Stimulated activated naive CD8-positive, alpha-beta T cell treated with anti-CD3 and anti-CD28 coated beads, Interleukin-15, Interleukin-2, amounts not matched to agents 100 ng/mL and 50 ng/mL, for 24 hours (primary cell): ENCODE results near the gene MARCHF10.

ENCODE experiments used
- H3K27ac Mint-ChIP-seq: one replicate; pipeline ENCODE4 v1.8.0; 2021; ENCODE audit warnings: mild to moderate bottlenecking, mixed read lengths
- H3K27me3 Mint-ChIP-seq: one replicate; pipeline ENCODE4 v1.8.0; 2021; ENCODE audit warnings: mixed read lengths
- H3K36me3 Mint-ChIP-seq: one replicate; pipeline ENCODE4 v1.8.0; 2021; ENCODE audit warnings: low read depth, mixed read lengths
- H3K4me1 Mint-ChIP-seq: one replicate; pipeline ENCODE4 v1.8.0; 2021; ENCODE audit warnings: low read depth, mixed read lengths
- H3K4me3 Mint-ChIP-seq: one replicate; pipeline ENCODE4 v1.8.0; 2021; ENCODE audit warnings: mild to moderate bottlenecking, mixed read lengths
- H3K9me3 Mint-ChIP-seq: one replicate; pipeline ENCODE4 v1.8.0; 2021; ENCODE audit warnings: mixed read lengths

Gene MARCHF10

DNA sequence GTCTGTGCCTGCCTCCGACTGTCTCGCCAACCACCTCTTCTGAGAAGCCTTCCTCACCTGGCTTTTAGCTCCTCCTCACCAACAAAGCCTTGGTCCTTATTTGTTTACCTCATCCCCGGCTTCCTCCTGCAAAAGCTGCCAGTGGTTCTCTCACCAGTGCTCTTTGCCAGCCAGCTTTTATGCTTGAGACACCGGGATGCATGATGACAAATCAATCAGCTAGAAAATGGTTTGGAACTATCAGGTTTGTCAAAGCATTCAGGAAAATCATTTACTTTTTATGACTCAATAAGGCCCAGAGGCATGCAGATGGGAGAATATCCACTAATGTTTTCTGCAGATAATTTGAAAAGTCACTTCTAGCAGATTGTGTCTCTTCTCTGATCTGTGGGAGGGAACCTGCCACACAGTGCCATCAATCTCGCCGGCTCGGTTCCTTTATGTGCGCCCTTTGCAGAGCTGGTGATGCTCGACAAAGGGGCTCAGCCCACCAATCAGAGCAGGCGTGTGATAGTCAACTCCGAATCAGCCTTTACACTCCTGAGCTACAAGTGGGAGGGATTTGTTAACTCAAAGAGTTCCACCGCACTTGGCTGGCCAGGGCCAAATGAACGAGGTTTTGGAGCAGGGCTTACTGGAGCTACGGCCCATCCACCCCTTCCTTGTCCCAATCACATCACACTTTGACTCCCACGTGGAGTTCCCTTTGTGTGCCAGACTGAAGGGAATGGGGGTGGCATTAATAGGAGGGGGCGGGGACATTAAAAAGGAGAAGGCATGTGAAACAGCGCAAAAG is 94.8 kb downstream of the MARCHF10 start:
- H3K9me3 Mint-ChIP-seq, result peaks cover 5% of the 10 kb centered on the region

DNA sequence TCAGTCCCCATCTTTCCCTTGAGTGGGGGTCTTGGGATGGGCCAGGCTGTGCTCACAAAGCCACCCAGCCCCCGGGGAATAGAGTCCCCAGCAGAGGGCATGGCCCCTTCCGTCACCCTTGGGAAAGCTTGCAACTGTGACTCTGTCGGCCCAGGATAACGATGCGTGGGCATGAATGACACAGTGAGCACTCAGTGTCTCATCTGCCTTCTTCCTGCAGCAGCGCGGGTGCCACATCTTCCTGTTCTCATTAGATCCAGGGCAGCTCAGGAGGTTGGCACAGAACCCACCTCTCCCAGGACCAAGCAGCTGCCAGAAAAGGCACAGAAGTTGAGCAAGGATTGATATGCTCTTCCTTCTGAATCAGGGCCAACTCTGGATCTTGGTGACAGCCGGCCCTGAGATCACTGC is 95.9 kb downstream of the MARCHF10 start:
- peaks cover 5% of the 10 kb centered on the region for H3K9me3 Mint-ChIP-seq
- H3K4me3 Mint-ChIP-seq, result no peak overlapping the region
- H3K27me3 Mint-ChIP-seq, result peaks cover 20% of the 10 kb centered on the region
- H3K36me3 Mint-ChIP-seq, result no peaks in the 10 kb centered on the region
- peaks cover 3% of the 10 kb centered on the region for H3K4me1 Mint-ChIP-seq
- H3K27ac Mint-ChIP-seq, result no peak overlapping the region

More for the DNA sequence above, 94.8 kb downstream of the MARCHF10 start:
- no peaks in the 10 kb centered on the region for H3K36me3 Mint-ChIP-seq
- H3K4me3 Mint-ChIP-seq, result no peak overlapping the region
- H3K27ac Mint-ChIP-seq, result no peak overlapping the region
- peaks cover 15% of the 10 kb centered on the region for H3K27me3 Mint-ChIP-seq
- H3K4me1 Mint-ChIP-seq, result peaks cover 10% of the 10 kb centered on the region

GRCh38 chr17:62708587-62708986 is 99.5 kb downstream of the MARCHF10 start:
- Mint-ChIP-seq H3K4me1 (peaks cover 11% of the 10 kb centered on the region), H3K27me3 (peaks cover 37% of the 10 kb centered on the region), H3K36me3 (no peaks in the 10 kb centered on the region), H3K27ac (no peak overlapping the region), H3K9me3 (peaks cover 5% of the 10 kb centered on the region), H3K4me3 (no peak overlapping the region)

DNA sequence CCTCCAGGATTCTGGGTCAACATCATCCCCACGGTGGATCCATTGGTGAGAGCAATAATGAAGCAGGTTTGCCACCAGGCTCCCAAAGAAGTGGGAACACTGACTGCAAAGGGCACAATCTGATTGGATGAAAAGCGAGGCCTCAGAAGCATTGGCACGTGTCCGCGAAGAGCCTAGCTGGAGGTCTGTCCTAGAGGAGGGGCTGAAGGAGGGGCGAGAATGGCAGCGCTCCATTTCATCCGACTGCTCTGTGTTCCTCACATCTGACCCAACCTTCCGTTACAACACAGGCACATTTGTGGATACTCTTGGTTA is 100.7 kb downstream of the MARCHF10 start:
- Mint-ChIP-seq H3K4me1 (peaks cover 17% of the 10 kb centered on the region), H3K9me3 (peaks cover 5% of the 10 kb centered on the region), H3K36me3 (no peaks in the 10 kb centered on the region), H3K27ac (no peak overlapping the region), H3K27me3 (peaks cover 34% of the 10 kb centered on the region), H3K4me3 (no peak overlapping the region)

DNA sequence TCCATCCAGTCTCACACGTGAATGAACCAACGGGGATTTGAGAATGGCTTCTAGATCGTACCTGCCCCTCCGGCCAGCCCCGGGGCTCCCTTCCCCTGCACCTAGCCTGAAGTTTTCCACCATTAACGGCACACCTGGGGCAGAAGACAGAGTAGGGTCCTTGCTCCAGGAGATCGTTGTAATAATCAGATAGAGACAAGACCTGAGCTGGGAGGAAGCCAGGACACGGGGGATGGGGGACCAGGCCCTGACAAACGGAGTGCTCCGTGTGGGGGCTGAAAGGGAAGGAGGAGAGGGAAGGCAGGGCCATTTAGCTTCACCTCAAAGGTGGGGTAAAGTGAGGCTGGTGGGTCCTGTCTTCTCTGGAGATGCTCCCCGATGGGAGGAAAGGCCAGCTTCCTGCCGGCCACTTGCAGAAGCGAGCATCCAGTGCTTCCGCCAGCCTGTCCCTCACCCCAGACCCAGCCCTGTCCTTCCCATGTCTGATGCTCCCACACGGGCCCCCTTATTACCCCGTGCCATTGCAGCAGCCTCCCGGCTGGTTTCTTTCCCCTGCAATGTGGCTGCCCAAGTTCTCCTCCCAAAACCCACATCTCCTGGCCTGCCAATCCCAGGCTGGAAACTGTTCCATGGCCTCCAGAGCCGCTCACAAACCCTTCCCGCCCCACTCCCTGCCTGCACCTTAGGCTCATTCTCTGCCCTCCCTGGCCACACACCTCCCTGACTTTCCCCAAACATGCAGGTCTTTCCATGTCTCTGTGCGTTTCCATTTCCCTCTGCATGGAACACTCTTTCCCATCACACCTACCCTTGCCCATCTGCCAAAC is 101.3 kb downstream of the MARCHF10 start:
- Mint-ChIP-seq H3K27ac (no peak overlapping the region), H3K4me3 (no peak overlapping the region), H3K4me1 (peaks cover 17% of the 10 kb centered on the region), H3K27me3 (peaks cover 34% of the 10 kb centered on the region), H3K36me3 (no peaks in the 10 kb centered on the region), H3K9me3 (peaks cover 5% of the 10 kb centered on the region)

DNA sequence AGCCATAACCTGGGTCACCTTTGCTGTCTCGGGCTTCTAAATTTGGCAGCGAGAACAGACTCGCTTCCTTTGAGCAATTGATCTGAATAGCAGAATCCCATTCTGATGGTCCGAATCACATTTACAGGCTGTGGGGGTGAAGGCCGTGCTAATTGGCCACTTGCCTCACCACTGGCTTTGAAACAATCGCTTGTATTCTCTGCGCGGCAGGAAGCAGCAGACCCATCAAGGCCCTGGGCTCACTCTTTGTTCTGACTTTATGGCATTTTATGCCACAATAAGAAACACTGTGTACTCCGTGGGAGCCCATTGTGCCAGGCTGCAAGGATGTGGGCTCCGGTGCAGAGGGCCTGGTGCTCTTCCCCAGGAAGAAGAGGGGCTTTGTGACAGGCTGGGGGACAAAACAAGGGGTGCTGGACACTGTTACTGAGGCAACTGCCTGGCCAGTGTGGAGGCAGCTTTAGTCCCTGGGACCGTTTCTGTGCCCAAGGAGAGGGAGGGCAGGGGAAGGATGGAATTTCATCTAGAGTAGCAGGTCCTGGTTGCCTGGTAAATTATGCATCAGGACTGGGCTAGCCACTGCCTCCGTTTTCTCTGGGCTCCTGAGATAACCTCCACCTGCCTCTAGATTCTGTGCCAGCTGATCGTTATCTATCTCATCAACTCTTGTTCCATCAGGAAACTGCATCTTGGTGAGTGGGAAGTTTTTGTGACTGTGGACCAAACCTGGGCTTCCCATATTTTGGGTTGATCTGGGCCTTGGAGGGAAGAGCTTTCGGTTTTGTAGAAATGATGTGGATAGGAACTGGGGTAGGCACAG is 102.1 kb downstream of the MARCHF10 start:
- H3K36me3 Mint-ChIP-seq, result no peaks in the 10 kb centered on the region
- H3K4me3 Mint-ChIP-seq, result no peak overlapping the region
- H3K27me3 Mint-ChIP-seq, result peaks cover 32% of the 10 kb centered on the region
- no peak overlapping the region for H3K27ac Mint-ChIP-seq
- H3K4me1 Mint-ChIP-seq, result peaks cover 17% of the 10 kb centered on the region
- H3K9me3 Mint-ChIP-seq, result peaks cover 5% of the 10 kb centered on the region

DNA sequence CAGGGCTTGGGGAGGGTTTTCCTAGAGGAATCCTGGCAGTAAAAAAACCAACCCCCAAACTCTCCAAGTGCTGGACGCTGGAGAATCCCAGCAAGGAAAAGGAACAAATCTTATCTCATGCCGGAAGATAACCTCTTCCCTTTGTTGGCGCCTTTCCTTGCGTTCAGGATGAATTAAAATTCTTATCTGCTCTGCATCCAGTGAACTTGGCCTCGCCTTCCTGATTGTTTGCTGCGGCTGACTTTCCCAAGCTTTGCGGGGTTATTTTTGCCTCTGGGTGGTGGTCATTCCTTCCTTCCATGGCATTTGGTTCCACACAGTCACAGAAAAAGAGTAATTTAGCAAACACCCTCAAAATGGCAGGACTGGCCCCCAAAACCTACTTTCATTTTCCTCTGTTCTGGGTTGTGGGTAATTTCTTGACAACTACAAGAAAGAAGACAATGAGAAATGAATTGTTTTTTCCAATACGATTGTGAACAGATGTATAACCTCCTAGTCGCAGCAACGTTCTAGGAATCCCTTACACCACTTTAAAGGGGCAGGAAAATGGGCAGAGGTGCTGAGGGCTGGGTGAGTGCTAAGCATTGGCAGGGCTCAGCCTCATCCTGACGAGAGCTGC is 102.8 kb downstream of the MARCHF10 start:
- Mint-ChIP-seq H3K27me3 (peaks cover 35% of the 10 kb centered on the region), H3K36me3 (no peaks in the 10 kb centered on the region), H3K4me3 (peak overlapping the region; percentile 42), H3K4me1 (peaks cover 17% of the 10 kb centered on the region), H3K9me3 (peaks cover 5% of the 10 kb centered on the region), H3K27ac (no peak overlapping the region)

- Mint-ChIP-seq H3K27me3 (peaks cover 28% of the 10 kb centered on the region), H3K4me3 (peak overlapping the region; percentile 66), H3K9me3 (peaks cover 5% of the 10 kb centered on the region), H3K27ac (no peak overlapping the region), H3K36me3 (no peaks in the 10 kb centered on the region), H3K4me1 (peaks cover 17% of the 10 kb centered on the region)
These were observed 103.6 kb downstream of the MARCHF10 start for GRCh38 chr17:62704381-62704971.

GRCh38 chr17:62703776-62704380 is 104.2 kb downstream of the MARCHF10 start:
- Mint-ChIP-seq H3K36me3 (no peaks in the 10 kb centered on the region), H3K4me3 (peak overlapping the region; percentile 58), H3K4me1 (peaks cover 17% of the 10 kb centered on the region), H3K27ac (no peak overlapping the region), H3K27me3 (peaks cover 27% of the 10 kb centered on the region), H3K9me3 (peaks cover 4% of the 10 kb centered on the region)

GRCh38 chr17:62703261-62703775 is 104.8 kb downstream of the MARCHF10 start:
- Mint-ChIP-seq H3K9me3 (no peaks in the 10 kb centered on the region), H3K27ac (no peak overlapping the region), H3K4me3 (peak overlapping the region; percentile 58), H3K4me1 (peaks cover 17% of the 10 kb centered on the region), H3K27me3 (peaks cover 27% of the 10 kb centered on the region), H3K36me3 (no peaks in the 10 kb centered on the region)

- H3K27me3 Mint-ChIP-seq, result peaks cover 27% of the 10 kb centered on the region
- H3K9me3 Mint-ChIP-seq, result no peaks in the 10 kb centered on the region
- H3K4me1 Mint-ChIP-seq, result peaks cover 17% of the 10 kb centered on the region
- no peaks in the 10 kb centered on the region for H3K36me3 Mint-ChIP-seq
- no peak overlapping the region for H3K27ac Mint-ChIP-seq
- peak overlapping the region; percentile 58 for H3K4me3 Mint-ChIP-seq
These were observed 105.3 kb downstream of the MARCHF10 start for GRCh38 chr17:62702746-62703260.

DNA sequence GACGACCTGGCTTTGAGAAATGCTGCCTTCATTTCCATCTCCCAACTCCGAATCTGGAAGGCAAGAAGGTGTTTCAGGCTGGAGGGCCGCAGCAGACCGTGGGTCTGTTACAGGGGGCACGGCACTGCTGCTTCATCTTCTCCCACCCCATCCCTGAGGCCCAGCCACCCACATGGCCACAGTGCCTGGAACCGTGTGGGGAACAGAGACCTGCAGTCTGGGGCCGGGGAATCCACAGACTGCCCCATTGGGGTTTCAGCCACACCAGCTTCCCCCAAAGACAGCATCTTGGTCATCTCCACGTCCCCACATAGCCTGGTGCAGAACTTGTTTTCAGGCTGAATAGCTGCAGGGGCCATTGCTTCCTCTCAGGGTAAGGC is 106.4 kb downstream of the MARCHF10 start:
- H3K27me3 Mint-ChIP-seq, result peaks cover 19% of the 10 kb centered on the region
- no peaks in the 10 kb centered on the region for H3K36me3 Mint-ChIP-seq
- no peak overlapping the region for H3K4me3 Mint-ChIP-seq
- H3K9me3 Mint-ChIP-seq, result no peaks in the 10 kb centered on the region
- no peak overlapping the region for H3K27ac Mint-ChIP-seq
- peaks cover 17% of the 10 kb centered on the region for H3K4me1 Mint-ChIP-seq

DNA sequence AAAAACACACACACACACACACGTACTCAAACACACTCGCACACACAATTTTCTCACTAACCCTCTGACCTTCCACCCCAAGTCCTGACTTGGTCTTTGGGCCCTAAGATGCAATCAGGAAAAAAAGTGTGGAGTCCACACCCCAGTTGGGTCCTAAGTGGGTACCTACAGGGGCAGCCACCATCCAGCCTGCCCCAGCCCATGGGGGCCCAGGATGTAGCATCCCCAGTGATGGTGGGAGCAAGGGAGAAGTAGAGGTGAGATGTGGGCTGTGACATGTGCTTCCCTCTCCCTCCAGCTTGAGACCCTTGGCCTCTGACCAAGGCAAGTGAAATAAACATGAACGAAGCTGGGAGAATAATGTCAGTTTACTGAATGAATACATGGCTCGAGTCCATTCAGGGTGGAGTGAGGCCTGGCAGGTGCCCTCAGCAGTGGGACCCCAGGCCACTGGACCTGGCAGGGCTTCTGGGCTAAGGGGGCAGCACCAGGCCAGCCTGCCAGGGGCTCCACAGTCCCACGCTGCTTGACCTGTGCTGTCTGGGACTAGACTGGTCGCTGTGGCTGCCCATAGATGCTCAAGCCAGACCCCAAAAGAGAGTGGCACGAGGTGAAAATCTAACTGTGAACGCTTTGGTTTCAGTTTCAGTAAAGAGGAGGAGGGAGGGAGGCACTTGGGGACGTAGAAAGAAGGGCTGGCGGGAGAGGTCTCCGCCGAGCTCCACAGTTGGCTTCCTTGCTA is 107.0 kb downstream of the MARCHF10 start:
- Mint-ChIP-seq H3K4me3 (no peak overlapping the region), H3K27ac (no peak overlapping the region), H3K9me3 (no peaks in the 10 kb centered on the region), H3K4me1 (peaks cover 17% of the 10 kb centered on the region), H3K27me3 (peaks cover 14% of the 10 kb centered on the region), H3K36me3 (no peaks in the 10 kb centered on the region)
